GM12801 (cell line): ENCODE results near the gene CAMK2N2.

Experiments
- TF ChIP-seq, protein P1 (sequence below): IDR thresholded peaks from one replicate; pipeline ENCODE4 v1.5.1; 2011; ENCODE audit warnings: control low read depth; ENCODE audit not compliant: insufficient read length; ENCODE audit errors: extremely low read depth

Gene CAMK2N2

DNA sequence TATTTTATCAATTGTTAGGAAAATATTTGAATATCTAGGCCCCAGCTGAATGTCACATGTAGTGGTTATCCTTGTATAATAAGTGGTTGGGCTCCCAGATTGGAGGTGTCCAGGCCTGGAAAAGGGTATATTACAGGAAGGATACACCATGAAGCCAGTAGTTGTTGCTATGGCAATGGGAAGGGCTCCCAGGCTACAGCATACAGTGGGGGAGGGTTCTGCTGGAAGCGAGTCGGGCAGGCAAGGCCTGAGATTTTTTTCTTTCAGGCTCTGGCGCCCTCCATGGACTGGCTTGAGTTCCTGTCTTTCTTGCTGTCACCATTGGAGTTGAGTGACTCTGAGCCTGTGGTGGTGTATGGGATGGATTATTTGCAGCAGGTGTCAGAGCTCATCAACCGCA lies 23.3 kb upstream of the CAMK2N2 start:
- TF ChIP-seq, protein P1, sequence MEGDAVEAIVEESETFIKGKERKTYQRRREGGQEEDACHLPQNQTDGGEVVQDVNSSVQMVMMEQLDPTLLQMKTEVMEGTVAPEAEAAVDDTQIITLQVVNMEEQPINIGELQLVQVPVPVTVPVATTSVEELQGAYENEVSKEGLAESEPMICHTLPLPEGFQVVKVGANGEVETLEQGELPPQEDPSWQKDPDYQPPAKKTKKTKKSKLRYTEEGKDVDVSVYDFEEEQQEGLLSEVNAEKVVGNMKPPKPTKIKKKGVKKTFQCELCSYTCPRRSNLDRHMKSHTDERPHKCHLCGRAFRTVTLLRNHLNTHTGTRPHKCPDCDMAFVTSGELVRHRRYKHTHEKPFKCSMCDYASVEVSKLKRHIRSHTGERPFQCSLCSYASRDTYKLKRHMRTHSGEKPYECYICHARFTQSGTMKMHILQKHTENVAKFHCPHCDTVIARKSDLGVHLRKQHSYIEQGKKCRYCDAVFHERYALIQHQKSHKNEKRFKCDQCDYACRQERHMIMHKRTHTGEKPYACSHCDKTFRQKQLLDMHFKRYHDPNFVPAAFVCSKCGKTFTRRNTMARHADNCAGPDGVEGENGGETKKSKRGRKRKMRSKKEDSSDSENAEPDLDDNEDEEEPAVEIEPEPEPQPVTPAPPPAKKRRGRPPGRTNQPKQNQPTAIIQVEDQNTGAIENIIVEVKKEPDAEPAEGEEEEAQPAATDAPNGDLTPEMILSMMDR = no peak

DNA sequence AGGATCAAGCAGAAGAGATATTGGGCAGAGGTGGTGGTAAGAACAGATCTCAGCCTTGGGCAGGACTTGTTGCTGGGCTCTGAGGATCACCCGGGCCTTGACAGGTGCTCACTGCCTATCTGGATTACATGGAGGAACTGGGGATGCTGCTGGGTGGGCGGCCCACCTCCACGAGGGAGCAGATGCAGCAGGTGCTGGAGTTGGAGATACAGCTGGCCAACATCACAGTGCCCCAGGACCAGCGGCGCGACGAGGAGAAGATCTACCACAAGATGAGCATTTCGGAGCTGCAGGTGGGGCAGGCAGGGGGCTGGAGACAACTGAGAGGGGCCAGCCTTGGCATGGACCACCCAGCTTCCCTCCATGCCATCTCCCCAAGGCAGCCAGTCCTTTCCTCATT lies 22.3 kb upstream of the CAMK2N2 start:
- TF ChIP-seq, protein P1 = no peak

DNA sequence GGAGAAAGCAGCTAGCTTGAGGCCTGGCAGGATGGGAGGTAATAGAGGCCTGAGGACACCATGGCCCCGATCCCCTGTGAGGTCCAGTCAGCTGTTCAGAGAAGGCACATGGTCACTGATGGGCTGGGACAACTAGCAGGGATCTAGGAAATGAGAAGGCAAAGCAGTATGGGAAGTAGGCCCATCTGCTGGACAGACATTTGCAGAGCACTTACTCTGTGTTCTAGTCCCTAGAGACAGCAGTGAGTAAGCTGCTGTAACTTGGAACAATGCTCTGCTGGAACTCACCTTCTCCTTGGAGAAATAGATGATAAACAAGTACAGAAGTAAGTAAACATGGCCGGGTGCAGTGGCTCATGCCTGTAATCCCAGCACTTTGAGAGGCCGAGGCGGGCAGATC lies 21.6 kb upstream of the CAMK2N2 start:
- TF ChIP-seq, protein P1 = no peak

DNA sequence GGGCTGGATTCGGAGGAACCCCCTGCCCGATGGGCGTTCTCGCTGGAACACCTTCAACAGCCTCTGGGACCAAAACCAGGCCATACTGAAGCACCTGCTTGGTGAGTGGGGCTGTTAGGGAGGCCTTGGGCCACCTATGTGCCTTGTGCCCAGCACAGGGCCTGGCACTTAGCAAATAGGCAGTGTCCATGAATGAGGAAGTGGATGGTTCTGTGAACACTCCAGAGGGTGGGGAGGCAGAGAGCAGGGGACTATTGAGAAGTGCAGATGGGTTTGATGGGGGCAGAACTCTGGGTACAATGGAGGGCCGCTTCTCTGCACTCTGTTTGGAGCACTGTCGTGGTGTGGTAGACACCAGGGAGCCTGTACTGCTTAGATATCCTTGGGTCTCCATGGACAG lies 16.0 kb upstream of the CAMK2N2 start:
- TF ChIP-seq, protein P1 = no peak

DNA sequence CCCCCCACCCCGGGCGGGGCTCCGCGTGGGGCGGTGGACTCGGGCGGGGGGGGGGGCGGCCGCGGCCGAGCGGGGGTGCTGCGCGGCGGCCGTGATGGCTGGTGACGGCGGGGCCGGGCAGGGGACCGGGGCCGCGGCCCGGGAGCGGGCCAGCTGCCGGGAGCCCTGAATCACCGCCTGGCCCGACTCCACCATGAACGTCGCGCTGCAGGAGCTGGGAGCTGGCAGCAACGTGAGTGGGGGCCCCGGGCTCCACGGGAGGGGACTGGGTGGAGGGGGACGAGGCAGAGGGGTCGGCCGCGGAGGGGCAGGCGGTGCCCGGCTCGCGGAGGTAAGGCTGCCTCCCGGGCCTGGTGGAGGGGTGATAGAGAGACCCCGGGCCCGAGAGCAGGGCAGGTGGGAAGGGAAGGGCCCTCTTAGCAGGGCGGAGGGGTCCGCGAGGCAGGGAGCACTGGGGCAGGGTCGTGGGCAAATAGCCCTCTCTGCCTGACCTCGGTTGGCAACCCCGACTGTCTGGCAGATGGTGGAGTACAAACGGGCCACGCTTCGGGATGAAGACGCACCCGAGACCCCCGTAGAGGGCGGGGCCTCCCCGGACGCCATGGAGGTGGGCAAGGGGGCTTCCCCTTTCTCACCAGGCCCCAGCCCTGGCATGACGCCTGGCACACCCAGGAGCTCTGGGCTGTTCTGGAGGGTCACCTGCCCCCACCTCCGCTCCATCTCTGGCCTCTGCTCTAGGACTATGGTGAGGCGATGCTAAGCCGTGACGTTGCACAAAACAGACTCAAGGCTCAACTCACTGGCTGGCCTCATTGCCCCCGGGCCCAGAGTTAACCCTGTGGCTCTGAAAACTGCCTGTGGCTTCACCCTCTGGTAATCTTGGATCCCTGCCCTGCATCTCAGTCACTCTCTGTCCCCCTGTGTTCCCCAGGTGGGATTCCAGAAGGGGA lies 14.9 kb upstream of the CAMK2N2 start, which contains the start of gene ECE2:
Gene ECE2, plus strand, starts transcription at position 62 of the 950 bp plus-strand sequence. Its CDS starts 132 bp downstream, at position 194.
- TF ChIP-seq, protein P1 = no peak

DNA sequence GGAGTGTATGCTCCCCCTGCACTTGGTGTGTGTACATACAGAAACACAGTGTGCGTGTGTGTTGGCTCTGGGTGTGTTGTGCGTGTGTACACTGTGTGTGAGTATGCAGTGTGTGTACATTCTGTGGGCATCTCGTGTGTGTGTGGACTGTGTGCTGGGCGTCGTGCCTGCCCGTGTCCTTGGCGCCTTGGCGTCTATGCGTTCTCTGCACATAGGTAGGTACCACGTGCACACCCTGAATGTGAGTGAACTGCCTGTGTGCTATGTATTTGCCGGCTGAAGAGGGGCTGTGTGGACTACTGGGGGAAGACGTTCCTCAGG lies 14.0 kb upstream of the CAMK2N2 start:
- TF ChIP-seq, protein P1 = no peak

DNA sequence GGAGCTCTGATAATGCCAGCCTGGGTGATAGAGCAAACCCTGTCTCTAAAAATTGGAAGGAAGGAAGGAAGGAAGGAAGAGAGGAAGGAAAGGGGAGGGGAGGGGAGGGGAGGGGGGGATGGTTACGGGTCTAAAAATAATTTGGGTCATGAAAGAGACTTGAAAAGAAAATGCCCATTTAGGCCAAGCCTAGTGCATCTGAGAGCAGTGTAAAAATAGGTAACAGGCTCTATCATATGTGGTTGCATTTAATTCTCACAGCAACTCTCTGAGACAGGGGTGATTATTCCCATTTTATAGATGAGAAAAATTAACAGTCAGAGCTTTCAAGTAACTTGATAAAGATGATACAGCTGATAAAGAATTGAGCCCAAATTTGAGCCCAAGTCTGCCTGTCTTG lies 10.9 kb upstream of the CAMK2N2 start:
- TF ChIP-seq, protein P1 = no peak
